NCI-H1105 treated with DMSO at 0.1 percent for 48 hours (cell line): ENCODE results near the gene SH3RF2.
"Not testable (repeated sequence)": the region's sequence is repeated elsewhere in the genome, so short reads cannot be mapped to it uniquely, and the experiment has no call there.

Experiments used
- DNase-seq: peaks from one replicate; lab custom pipeline; 2025; lab: John Stamatoyannopoulos, UW

Gene SH3RF2

DNA sequence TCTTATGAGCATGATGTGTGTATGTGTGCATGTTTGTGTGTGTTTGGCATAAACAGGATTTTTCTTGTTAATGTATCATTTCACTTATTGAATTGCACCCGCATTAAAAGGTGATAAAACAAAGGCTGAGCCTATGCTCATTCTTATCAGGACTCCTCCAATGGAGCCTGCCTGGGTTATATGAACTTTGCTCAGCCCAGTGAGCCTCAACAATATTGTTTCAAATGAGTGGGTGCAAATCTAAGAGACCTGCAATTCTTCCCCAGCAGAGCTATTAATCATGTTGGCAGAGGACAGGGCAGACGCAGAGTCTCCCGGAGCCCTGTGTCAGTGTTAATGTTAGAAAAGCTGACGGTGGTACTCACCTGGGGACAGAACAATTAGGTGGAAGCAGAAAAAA lies 71.6 kb downstream of the SH3RF2 start:
- DNase-seq, result peak; percentile 64

DNA sequence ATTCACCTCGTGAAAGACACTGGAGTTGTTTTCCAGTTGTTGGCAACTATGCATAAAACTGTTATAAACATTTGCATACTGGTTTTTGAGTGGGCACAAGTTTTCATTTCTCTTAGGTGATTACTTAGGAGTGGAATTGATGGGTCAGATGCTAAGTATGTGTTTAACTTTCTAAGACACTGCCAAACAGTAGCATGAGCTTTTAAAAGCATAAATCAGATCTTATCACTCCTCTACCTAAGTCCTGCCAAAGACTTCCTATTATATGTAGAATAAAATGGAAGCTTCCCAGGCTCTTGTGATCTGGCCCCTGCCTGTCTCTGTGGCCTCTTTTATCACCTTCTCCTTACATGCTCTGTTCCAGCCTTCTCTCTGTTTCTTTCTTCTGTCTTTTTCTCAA lies 72.6 kb downstream of the SH3RF2 start:
- DNase-seq, result no peak

DNA sequence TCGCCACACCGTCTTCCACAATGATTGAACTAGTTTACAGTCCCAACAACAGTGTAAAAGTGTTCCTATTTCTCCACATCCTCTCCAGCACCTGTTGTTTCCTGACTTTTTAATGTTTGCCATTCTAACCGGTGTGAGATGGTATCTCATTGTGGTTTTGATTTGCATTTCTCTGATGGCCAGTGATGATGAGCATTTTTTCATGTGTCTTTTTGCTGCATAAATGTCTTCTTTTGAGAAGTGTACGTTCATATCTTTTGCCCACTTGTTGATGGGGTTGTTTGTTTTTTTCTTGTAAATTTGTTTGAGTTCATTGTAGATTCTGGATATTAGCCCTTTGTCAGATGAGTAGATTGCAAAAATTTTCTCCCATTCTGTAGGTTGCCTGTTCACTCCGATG lies 74.1 kb downstream of the SH3RF2 start:
- not testable (repeated sequence) for DNase-seq

GRCh38 chr5:146013761-146014160 lies 77.4 kb downstream of the SH3RF2 start:
- no peak for DNase-seq

DNA sequence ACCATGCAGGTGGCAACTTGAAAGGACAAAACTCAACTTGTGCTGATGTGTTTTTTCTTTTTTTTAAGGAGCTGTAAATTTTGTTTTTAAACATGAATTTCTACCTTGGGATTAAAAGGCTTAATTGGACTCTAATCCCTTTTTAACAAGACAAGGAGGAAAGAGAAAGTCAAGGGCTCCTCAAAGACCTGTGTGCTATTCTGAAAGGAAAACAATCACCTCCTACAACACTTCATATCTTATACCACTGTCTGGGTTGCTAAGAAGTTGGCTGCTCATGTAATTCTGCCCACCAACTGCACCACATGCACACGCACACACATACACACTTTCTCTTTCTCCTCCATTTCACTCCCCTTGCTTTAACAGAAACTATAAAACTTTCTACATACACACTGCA lies 78.6 kb downstream of the SH3RF2 start:
- DNase-seq, result no peak

DNA sequence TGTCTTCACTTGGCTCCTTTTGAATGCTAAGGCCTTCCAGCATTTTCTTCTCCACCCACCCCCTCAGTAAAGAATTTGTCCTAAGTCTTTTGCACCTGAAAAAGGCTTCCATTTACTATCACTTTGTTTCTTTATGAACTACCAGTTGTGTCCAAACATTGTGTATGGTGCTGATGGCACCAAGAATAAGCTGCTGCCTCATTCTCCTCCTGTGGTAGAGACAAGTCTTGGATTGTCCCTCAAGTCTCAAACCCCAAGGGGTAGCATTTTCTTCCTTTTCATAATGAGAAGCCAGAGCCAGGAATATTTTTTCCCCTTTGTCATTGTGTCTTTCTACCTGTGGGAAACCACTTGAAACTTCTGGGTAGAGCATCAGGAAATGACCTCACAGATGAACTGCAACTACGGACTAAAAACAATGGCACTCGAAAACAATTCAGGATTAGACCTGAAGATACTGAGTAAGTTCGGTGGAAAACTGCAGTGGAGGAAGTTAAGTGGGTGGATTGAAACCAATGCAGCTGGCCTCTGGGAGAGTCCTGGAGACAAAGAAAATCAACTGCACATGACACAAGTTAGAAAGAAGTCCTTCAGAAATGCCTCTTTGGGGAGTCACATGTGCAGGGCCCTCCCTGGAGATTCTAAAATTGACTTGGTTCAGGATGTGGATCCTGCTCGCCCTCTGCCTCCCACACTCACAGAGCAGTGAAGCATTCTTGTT lies 80.5 kb downstream of the SH3RF2 start:
- no peak for DNase-seq

DNA sequence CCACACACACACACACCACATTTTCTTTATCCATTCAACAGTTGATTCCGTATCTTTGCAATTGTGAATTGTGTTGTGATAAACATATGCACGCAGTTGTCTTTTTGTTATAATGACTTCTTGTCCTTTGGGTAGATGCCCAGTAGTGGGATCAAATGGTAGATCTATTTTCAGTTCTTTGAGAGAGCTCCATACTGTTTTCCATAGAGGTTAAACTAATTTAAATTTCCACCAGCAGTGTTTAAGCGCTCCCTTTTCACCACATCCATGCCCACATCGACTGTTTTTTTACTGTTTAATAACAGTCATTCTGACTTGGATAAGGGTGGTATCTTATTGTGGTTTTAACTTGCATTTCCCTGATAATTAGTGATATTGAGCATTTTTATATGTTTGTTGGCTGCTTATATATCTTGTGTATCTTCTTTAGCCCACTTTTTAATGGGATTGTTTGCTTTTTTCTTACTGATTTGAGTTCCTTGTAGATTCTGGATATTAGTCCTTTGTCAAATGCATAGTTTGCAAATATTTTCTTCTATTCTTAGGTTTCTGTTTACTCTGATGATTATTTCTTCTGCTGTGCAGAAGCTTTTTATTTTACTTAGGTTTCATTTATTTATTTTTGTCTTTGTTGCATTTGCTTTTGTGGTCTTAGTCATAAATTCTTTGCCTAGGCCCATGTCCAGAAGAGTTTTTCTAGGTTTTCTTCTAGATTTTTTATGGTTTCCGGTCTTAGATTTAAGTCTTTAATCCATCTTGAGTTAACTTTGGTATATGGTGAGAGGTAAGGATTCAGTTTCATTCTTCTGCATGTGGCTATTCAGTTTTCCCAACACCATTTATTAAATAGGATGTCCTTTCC lies 82.4 kb downstream of the SH3RF2 start:
- no peak for DNase-seq

GRCh38 chr5:146020100-146020499 lies 83.7 kb downstream of the SH3RF2 start:
- DNase-seq, result no peak

DNA sequence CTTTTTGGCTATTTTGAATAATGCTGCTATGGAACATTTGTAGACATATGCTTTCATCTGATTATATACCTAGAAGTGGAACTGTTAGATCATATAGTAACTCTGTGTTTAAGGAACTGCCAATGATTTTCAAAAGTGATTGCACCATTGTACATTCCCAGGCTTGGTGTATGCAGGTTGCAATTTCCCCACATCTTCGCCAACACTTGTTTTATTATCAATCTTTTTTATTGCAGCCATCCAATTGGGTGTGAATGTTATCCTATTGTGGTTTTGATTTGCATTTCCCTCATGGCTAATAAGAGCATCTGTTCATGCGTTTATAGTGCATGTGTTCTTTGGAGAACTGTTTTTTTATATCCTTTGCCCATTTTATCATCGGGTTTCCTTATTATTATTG lies 87.7 kb downstream of the SH3RF2 start:
- DNase-seq, result no peak

DNA sequence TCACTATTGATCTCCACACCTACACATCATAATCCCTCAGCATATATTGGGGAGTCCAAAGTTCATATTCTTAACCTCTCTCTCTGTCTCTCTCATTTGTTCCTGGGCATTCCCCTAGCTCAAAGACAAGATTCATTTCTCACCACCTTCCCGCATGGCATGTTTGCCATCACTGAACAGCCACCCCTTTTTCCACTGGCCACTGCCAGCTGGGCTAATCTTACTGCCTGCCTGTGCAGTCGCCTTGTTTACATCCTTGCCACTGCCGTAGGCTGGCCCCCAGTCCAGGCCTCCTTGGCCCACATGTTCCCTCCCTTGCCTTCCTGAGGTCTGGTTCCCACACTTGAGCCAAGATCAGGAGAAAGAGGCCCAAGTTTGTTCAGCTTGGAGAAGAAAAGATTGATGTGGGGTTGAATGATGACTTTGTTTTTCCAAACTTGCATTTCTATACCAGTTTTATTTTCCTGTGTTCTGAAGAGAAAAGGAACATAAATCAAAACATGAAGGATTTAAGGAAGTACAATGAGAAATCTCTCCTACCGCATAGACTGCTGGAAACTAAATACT lies 88.8 kb downstream of the SH3RF2 start:
- DNase-seq, result no peak

GRCh38 chr5:146025681-146026080 lies 89.3 kb downstream of the SH3RF2 start:
- no peak for DNase-seq

- no peak for DNase-seq
These were observed 90.1 kb downstream of the SH3RF2 start for GRCh38 chr5:146026307-146027010.

- no peak for DNase-seq
These were observed 91.4 kb downstream of the SH3RF2 start for GRCh38 chr5:146027751-146028150.

- no peak for DNase-seq
These were observed 96.5 kb downstream of the SH3RF2 start for GRCh38 chr5:146032911-146033310.

- DNase-seq, result no peak
These were observed 97.7 kb downstream of the SH3RF2 start for GRCh38 chr5:146034127-146034526.

- no peak for DNase-seq
These were observed 98.2 kb downstream of the SH3RF2 start for GRCh38 chr5:146034605-146035004.

DNA sequence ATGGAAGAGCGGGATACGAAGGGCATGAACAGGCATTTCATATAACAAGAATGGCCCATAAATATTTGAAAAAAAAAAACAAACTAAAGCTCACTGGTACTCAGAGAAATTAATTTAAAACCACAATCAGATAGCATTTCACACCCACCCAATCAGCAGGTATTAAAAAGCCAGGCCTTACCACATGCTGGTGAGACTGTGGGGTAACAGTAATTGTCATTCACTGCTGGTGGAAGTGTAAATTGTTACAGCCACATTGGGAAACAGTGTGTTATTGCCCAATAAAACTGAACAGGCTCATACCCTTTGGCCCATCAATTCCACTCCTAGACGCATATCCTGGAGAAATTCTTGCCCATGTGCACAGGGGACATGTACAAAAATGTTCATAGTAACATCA lies 103.0 kb downstream of the SH3RF2 start:
- no peak for DNase-seq

- DNase-seq, result no peak
These were observed 104.1 kb downstream of the SH3RF2 start for GRCh38 chr5:146040527-146040926.

GRCh38 chr5:146041180-146041789 lies 104.9 kb downstream of the SH3RF2 start:
- no peak for DNase-seq

GRCh38 chr5:146042628-146043279 lies 106.4 kb downstream of the SH3RF2 start:
- DNase-seq, result no peak

GRCh38 chr5:146043722-146044121 lies 107.3 kb downstream of the SH3RF2 start:
- DNase-seq, result no peak
